CD4-positive, alpha-beta T cell treated with Interleukin-1 beta for 1 hour (primary cell): ENCODE measurements around the gene ZNF519.

Experiments
- DNase-seq, 2 donors: peaks; one replicate each; pipeline ENCODE4 v3.0.0-alpha.2; 2020 to 2022

The ZNF519 gene

GRCh38 chr18:14092625-14093306, 39.5 kb downstream of the ZNF519 start:
- no peak for DNase-seq

GRCh38 chr18:14089781-14090180, 42.5 kb downstream of the ZNF519 start:
- DNase-seq: no peak

- no peak for DNase-seq
Observed at GRCh38 chr18:14089191-14089590, 43.0 kb downstream of the ZNF519 start.

GRCh38 chr18:14086458-14087231, 45.6 kb downstream of the ZNF519 start:
- DNase-seq: no peak

GRCh38 chr18:14085770-14086457, 46.3 kb downstream of the ZNF519 start:
- no peak for DNase-seq

- DNase-seq: no peak
Observed at GRCh38 chr18:14075196-14075595, 57.0 kb downstream of the ZNF519 start.

- no peak for DNase-seq
Observed at GRCh38 chr18:14074187-14074586, 58.0 kb downstream of the ZNF519 start.

GRCh38 chr18:14053661-14054060, 78.6 kb downstream of the ZNF519 start:
- no peak for DNase-seq
